Keratinocyte (primary cell): Measurements from ENCODE around the gene PRKCSH. TPM values are rescaled to one million over a fixed set of nuclear protein-coding genes. Genes with fewer than 3 reads are reported as not detected.
"Not testable (repeated sequence)": the region's sequence is repeated elsewhere in the genome, so short reads cannot be mapped to it uniquely, and the experiment has no call there.

ENCODE experiments used
- DNase-seq: peaks from one replicate; pipeline ENCODE4 v3.0.0-alpha.2; 2011; ENCODE audit warnings: low read depth, missing footprints, low spot score
- FAIRE-seq: peaks from 2 replicates; lab custom pipeline; 2011; peaks lifted over from hg19 to GRCh38; lab: Jason Lieb, UNC
- H2AFZ ChIP-seq: 2 replicates; pipeline ENCODE4 v1.6.0; 2012; ENCODE audit warnings: low read length, control low read depth, inconsistent platforms; ENCODE audit not compliant: control insufficient read depth
- H3K27ac ChIP-seq: 2 replicates; pipeline ENCODE4 v1.5.1; 2011; ENCODE audit warnings: low read length; ENCODE audit not compliant: control insufficient read depth, insufficient read depth
- H3K27me3 ChIP-seq: 3 replicates; pipeline ENCODE4 v1.6.0; 2011; ENCODE audit warnings: low read length; ENCODE audit not compliant: control insufficient read depth, insufficient read depth; ENCODE audit errors: extremely low read depth
- H3K36me3 ChIP-seq, 2 experiments: 2 replicates in 1 of 2; 3 replicates in 1 of 2; pipeline ENCODE4 v1.5.1; 2011; ENCODE audit warnings: low read length in 2 of 2, mild to moderate bottlenecking in 1 of 2; ENCODE audit not compliant: control insufficient read depth in 2 of 2, insufficient read depth in 2 of 2; ENCODE audit errors: extremely low read depth in 1 of 2
- H3K4me1 ChIP-seq: 3 replicates; pipeline ENCODE4 v1.5.1; 2011; ENCODE audit warnings: low read length; ENCODE audit not compliant: control insufficient read depth, insufficient read depth; ENCODE audit errors: extremely low read depth
- H3K4me2 ChIP-seq: 3 replicates; pipeline ENCODE4 v1.6.0; 2011; ENCODE audit warnings: low read depth, low read length; ENCODE audit not compliant: control insufficient read depth, insufficient read depth; ENCODE audit errors: extremely low read depth
- H3K4me3 ChIP-seq, 3 experiments: fragments of 200-600 bp in 1 of 3; sonication (generic) in 1 of 3; 2 replicates in 2 of 3; 3 replicates in 1 of 3; pipeline ENCODE4 v1.5.1; 2011 to 2016; ENCODE audit warnings: low read length in 3 of 3, mild to moderate bottlenecking in 3 of 3, control low read depth in 2 of 3, inconsistent platforms in 1 of 3, low read depth in 1 of 3, mixed read lengths in 1 of 3, mixed run types in 1 of 3, moderate library complexity in 1 of 3; ENCODE audit not compliant: control insufficient read depth in 2 of 3, insufficient read depth in 2 of 3; ENCODE audit errors: extremely low read depth in 1 of 3
- H3K79me2 ChIP-seq: 2 replicates; pipeline ENCODE4 v1.6.0; 2012; ENCODE audit warnings: low read length; ENCODE audit not compliant: control insufficient read depth, insufficient read depth
- H3K9ac ChIP-seq: 3 replicates; pipeline ENCODE4 v1.6.0; 2011; ENCODE audit warnings: low read length; ENCODE audit not compliant: control insufficient read depth, insufficient read depth; ENCODE audit errors: extremely low read depth
- H3K9me1 ChIP-seq: 3 replicates; pipeline ENCODE4 v1.6.0; 2011; ENCODE audit warnings: low read length; ENCODE audit not compliant: control insufficient read depth, insufficient read depth; ENCODE audit errors: extremely low read depth
- H3K9me3 ChIP-seq: 2 replicates; pipeline ENCODE4 v1.5.1; 2012; ENCODE audit warnings: low read depth, low read length; ENCODE audit not compliant: control insufficient read depth
- H4K20me1 ChIP-seq: 3 replicates; pipeline ENCODE4 v1.6.0; 2011; ENCODE audit warnings: low read length; ENCODE audit not compliant: control insufficient read depth, insufficient read depth; ENCODE audit errors: extremely low read depth
- EZH2 ChIP-seq: IDR thresholded peaks from one replicate; pipeline ENCODE4 v1.6.1; 2012; ENCODE audit warnings: inconsistent platforms, mild to moderate bottlenecking, low read length, moderate library complexity
- dilution Hi-C: fragments of 300-500 bp; cut with MboI; formaldehyde crosslinking; loops from one replicate; pipeline ENCODE4 v1.7.0; 2020; ENCODE audit warnings: low sequenced_read_pairs; ENCODE audit not compliant: extremely low pct_ligation_motif_present
- polyA plus RNA-seq, 5 experiments: library from polyadenylated mRNA; depleted of rRNA in 3 of 5; stranded (reverse) in 3 of 5; stranded (forward) in 1 of 5; unstranded in 1 of 5; fragments of >200 nt; gene quantifications; 1 replicate in 1 of 5; 2 replicates in 3 of 5; 3 replicates in 1 of 5; pipeline versions ENCODE4 v1.2.1 to v1.2.3, GENCODE V29; 2011 to 2012; ENCODE audit warnings: missing spikeins in 2 of 5, low read depth in 1 of 5, low replicate concordance in 1 of 5
- TF ChIP-seq, protein P1 (sequence below), 3 experiments: IDR thresholded peaks in 1 of 3; conservative IDR thresholded peaks in 1 of 3; optimal IDR thresholded peaks in 1 of 3; 2 replicates in 2 of 3; 3 replicates in 1 of 3; pipeline versions ENCODE3 to v1.5.1; 2011; ENCODE audit warnings: low read length in 3 of 3, mild to moderate bottlenecking in 3 of 3, moderate library complexity in 2 of 3, control low read depth in 1 of 3, inconsistent platforms in 1 of 3; ENCODE audit not compliant: insufficient read depth in 2 of 3; ENCODE audit errors: extremely low read depth in 1 of 3

PRKCSH gene
- polyA plus RNA-seq, 1 donor (not counting 4 experiments of a cell fraction or from before 2014, with no cell fraction given), result 56.3 TPM

GRCh38 chr19:11404588-11405222, 30.7 kb upstream of the PRKCSH start:
- FAIRE-seq, result no peak
- H3K9ac ChIP-seq, result no peak overlapping the region
- no peak for TF ChIP-seq EZH2
- TF ChIP-seq, protein P1, sequence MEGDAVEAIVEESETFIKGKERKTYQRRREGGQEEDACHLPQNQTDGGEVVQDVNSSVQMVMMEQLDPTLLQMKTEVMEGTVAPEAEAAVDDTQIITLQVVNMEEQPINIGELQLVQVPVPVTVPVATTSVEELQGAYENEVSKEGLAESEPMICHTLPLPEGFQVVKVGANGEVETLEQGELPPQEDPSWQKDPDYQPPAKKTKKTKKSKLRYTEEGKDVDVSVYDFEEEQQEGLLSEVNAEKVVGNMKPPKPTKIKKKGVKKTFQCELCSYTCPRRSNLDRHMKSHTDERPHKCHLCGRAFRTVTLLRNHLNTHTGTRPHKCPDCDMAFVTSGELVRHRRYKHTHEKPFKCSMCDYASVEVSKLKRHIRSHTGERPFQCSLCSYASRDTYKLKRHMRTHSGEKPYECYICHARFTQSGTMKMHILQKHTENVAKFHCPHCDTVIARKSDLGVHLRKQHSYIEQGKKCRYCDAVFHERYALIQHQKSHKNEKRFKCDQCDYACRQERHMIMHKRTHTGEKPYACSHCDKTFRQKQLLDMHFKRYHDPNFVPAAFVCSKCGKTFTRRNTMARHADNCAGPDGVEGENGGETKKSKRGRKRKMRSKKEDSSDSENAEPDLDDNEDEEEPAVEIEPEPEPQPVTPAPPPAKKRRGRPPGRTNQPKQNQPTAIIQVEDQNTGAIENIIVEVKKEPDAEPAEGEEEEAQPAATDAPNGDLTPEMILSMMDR (optimal IDR thresholded peaks at IDR 0.05 in 1 of 3, IDR thresholded peaks at IDR 0.05 in 1 of 3, conservative IDR thresholded peaks at IDR 0.05 in 1 of 3; ENCODE audit: extremely low read depth in 1 of 3, insufficient read depth in 2 of 3, low read length in 3 of 3), result no peak

DNA sequence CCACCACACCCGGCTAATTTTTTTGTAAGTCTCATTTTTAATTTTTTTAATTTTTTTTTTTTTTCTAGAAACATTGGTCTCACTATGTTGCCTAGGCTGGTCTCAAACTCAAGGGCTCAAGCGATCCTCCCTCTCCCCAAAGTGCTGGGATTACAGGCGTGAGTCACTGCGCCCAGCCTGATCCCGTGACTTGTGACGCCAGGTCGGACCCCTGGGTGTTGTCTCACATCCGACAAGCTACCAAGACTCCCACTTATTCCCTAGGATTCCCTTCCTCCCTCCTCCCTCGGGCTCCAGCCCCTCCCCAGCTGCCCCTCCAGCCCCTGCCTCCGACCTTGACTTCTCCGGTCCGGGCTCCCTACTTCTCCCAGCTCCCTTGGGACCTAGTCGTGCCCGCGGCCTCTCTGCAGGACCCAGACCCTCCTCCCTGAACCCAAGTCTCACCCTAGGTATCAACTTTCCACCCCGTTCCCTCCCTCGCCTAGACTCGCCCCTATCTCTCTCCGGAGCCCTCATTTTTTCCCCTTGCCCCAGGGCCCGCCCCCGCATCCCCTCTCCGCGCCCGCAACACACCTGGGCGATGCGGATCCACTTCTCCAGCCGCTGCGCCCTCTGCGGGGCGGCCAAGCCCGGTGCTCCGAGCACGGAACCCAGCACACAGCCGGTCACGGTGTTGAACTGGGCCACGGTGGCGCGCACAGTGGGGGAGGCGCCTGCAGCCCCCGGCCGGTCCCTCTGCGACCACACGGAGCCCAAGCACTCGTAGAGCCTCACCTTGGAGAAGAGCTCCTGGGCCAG, 29.4 kb upstream of the PRKCSH start:
- peak overlapping the region; percentile 27 for H3K4me2 ChIP-seq
- peak overlapping the region in 1 of 3 experiments; percentile 27 for H3K4me3 ChIP-seq
- H4K20me1 ChIP-seq, result no peaks in the 10 kb centered on the region
- H3K27ac ChIP-seq, result no peak overlapping the region
- H2AFZ ChIP-seq, result peak overlapping the region; percentile 8
- H3K9me1 ChIP-seq, result no peaks in the 10 kb centered on the region
- no peak overlapping the region for H3K9ac ChIP-seq
- no peaks in the 10 kb centered on the region for H3K9me3 ChIP-seq
- H3K4me1 ChIP-seq, result no peaks in the 10 kb centered on the region
- FAIRE-seq, result no peak
- no peaks in the 10 kb centered on the region for H3K27me3 ChIP-seq
- H3K36me3 ChIP-seq, result no peaks in the 10 kb centered on the region
- dilution Hi-C loops, result no loop called here
- no peak for DNase-seq
- no peaks in the 10 kb centered on the region for H3K79me2 ChIP-seq
- TF ChIP-seq, protein P1 (optimal IDR thresholded peaks at IDR 0.05 in 1 of 3, IDR thresholded peaks at IDR 0.05 in 1 of 3, conservative IDR thresholded peaks at IDR 0.05 in 1 of 3; ENCODE audit: extremely low read depth in 1 of 3, insufficient read depth in 2 of 3, low read length in 3 of 3), result peak in 2 of 3 experiments; percentile 67 to 72
- no peak for TF ChIP-seq EZH2

More at GRCh38 chr19:11404588-11405222, 30.7 kb upstream of the PRKCSH start:
- Histone ChIP-seq H3K27ac (no peak overlapping the region), H3K4me1 (no peaks in the 10 kb centered on the region), H3K9me3 (no peaks in the 10 kb centered on the region), H2AFZ (no peak overlapping the region), H3K79me2 (no peaks in the 10 kb centered on the region), H3K4me2 (no peak overlapping the region), H3K9me1 (no peaks in the 10 kb centered on the region), H3K36me3 (no peaks in the 10 kb centered on the region), H3K27me3 (no peaks in the 10 kb centered on the region), H4K20me1 (no peaks in the 10 kb centered on the region), H3K4me3 (no peak overlapping the region)
- dilution Hi-C loops, result no loop called here
- no peak for DNase-seq

DNA sequence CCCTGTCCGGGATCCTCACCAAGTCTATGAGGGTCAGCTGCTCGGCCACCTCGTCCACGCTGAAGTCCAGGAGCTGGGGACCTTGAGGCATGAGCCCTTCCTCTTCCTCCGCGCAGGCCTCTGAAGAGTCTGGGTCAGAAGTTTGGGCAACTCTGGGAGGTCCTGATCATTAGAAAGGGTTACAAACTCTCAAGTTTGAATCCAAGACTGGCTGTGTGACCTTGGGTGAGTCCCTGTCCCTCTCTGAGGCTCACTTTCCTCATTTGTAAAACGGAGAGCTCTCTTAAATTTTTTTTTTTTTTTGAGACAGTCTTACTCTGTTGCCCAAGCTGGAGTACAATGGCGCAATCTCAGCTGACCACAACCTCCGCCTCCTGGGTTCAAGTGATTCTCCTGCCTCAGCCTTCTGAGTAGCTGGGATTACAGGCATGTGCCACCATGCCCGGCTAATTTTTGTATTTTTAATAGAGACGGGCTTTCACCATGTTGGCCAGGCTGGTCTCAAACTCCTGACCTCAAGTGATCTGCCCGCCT, 28.7 kb upstream of the PRKCSH start:
- peak overlapping the region; percentile 27 for H3K4me2 ChIP-seq
- H3K36me3 ChIP-seq, H3K27ac ChIP-seq, H3K4me1 ChIP-seq, dilution Hi-C loops, H3K4me3 ChIP-seq, H3K9me3 ChIP-seq, H3K79me2 ChIP-seq, DNase-seq, H2AFZ ChIP-seq, FAIRE-seq, H4K20me1 ChIP-seq, H3K27me3 ChIP-seq, H3K9me1 ChIP-seq, H3K9ac ChIP-seq: not testable (repeated sequence)
